Lung (tissue), 12 donors: ENCODE data around the gene INO80B. TPM values are rescaled to one million over a fixed set of nuclear protein-coding genes. Genes with fewer than 3 reads are reported as not detected.
A peak's percentile ranks its signal among the peaks of the same experiment; 100 is the strongest.

Experiments
- ATAC-seq: fragments of 200-7000 bp; cut with Tn5 transposase; one replicate; pipeline ENCODE4 v1.9.1; 2020; ENCODE audit warnings: moderate number of reproducible peaks; ENCODE audit not compliant: insufficient read depth, low FRiP score
- DNase-seq, 3 donors: peaks; one replicate each; pipeline ENCODE4 v3.0.0-alpha.2; 2013 to 2017
- H3K27ac ChIP-seq, 2 donors: one replicate each; pipeline ENCODE4 v1.5.1; 2013; ENCODE audit warnings: mild to moderate bottlenecking in 2 of 2, moderate library complexity in 2 of 2, control low read depth in 1 of 2, inconsistent platforms in 1 of 2, low read depth in 1 of 2, low read length in 1 of 2
- H3K27me3 ChIP-seq, 3 donors: one replicate each; pipeline ENCODE4 v1.5.1; 2013; ENCODE audit warnings: low read length in 2 of 3; ENCODE audit not compliant: control insufficient read depth in 3 of 3, insufficient read depth in 3 of 3
- H3K36me3 ChIP-seq, 4 donors: one replicate each; pipeline ENCODE4 v1.5.1; 2013; ENCODE audit warnings: low read length in 4 of 4, mild to moderate bottlenecking in 1 of 4, moderate library complexity in 1 of 4; ENCODE audit not compliant: control insufficient read depth in 4 of 4, insufficient read depth in 4 of 4
- H3K4me1 ChIP-seq, 5 donors: one replicate each; pipeline ENCODE4 v1.5.1; 2013; ENCODE audit warnings: low read length in 5 of 5, mild to moderate bottlenecking in 2 of 5, moderate library complexity in 1 of 5; ENCODE audit not compliant: control insufficient read depth in 5 of 5, insufficient read depth in 5 of 5
- H3K4me3 ChIP-seq: one replicate; pipeline ENCODE4 v1.5.1; 2013; ENCODE audit warnings: mild to moderate bottlenecking, control low read depth, moderate library complexity
- H3K9ac ChIP-seq, 2 donors: one replicate each; pipeline ENCODE4 v1.5.1; 2013; ENCODE audit warnings: low read length in 2 of 2, control low read depth in 1 of 2; ENCODE audit not compliant: insufficient read depth in 1 of 2
- H3K9me3 ChIP-seq, 4 donors: one replicate each; pipeline ENCODE4 v1.5.1; 2013; ENCODE audit warnings: low read length in 3 of 4, mild to moderate bottlenecking in 1 of 4, moderate library complexity in 1 of 4; ENCODE audit not compliant: control insufficient read depth in 4 of 4, insufficient read depth in 3 of 4
- CTCF ChIP-seq: IDR thresholded peaks from 2 replicates; pipeline ENCODE4 v1.5.1; 2012; ENCODE audit warnings: mild to moderate bottlenecking; ENCODE audit errors: control extremely low read depth, extremely low read depth
- WGBS, 2 donors: extraction: QIAGEN DNeasy Blood & Tissue Kit; methylation state at CpG; one replicate each; pipeline ENCODE4 v1.1.7; 2013; 5-methylcytosine and 5-hydroxymethylcytosine counted together
- polyA plus RNA-seq, 2 donors: library from polyadenylated mRNA; stranded (reverse); fragments of 200-250 nt; gene quantifications; one replicate each; pipeline ENCODE4 v1.2.1, GENCODE V29; 2013
- total RNA-seq, 2 donors: library from RNA; depleted of rRNA in 1 of 2; stranded (reverse); fragments of >200 nt in 1 of 2; gene quantifications; one replicate each; pipeline ENCODE4 v1.2.1, GENCODE V29; 2014 to 2021
- donor health status: control.
- donor health status: control.
- donor health status: Bipolar disorder and iron deficiency.
- donor health status: healthy.
- donor health status: DM: yes; HTN: yes; CAD: no.

The INO80B gene
- total and polyA plus RNA-seq, 4 donors = 22.7 to 72.3 (median 36.9) TPM

- Histone ChIP-seq H3K9ac (no peak overlapping the region), H3K4me1 (peaks cover 0 to 21% (median 0%) of the 10 kb centered on the region in 5 donors), H3K9me3 (no peaks in the 10 kb centered on the region), H3K27me3 (peaks cover 0 to 8% (median 0%) of the 10 kb centered on the region in 3 donors), H3K4me3 (no peak overlapping the region), H3K36me3 (no peaks in the 10 kb centered on the region), H3K27ac (no peak overlapping the region)
- DNase-seq (no peak), ATAC-seq (no peak)
- no peak for TF ChIP-seq CTCF
- WGBS, 2 donors = 83 to 87% methylated on average over 8 of the region's 8 CpGs
Observed at GRCh38 chr2:74413001-74413698, 41.7 kb upstream of the INO80B start.

GRCh38 chr2:74414441-74414840 is 40.4 kb upstream of the INO80B start:
- DNase-seq (no peak), ATAC-seq (no peak)
- H3K27ac ChIP-seq = peak overlapping the region in 1 of 2 donors; percentile 8
- H3K36me3 ChIP-seq = no peaks in the 10 kb centered on the region
- no peaks in the 10 kb centered on the region for H3K9me3 ChIP-seq
- peak overlapping the region; percentile 29 for H3K4me3 ChIP-seq
- H3K27me3 ChIP-seq = no peaks in the 10 kb centered on the region
- H3K9ac ChIP-seq = no peak overlapping the region
- TF ChIP-seq CTCF = no peak
- WGBS, 2 donors = 54 to 59% methylated on average over 19 of the region's 19 CpGs
- H3K4me1 ChIP-seq = peaks cover 0 to 21% (median 0%) of the 10 kb centered on the region in 5 donors

- DNase-seq (peak; percentile 65 to 80 (median 76)), ATAC-seq (peak; percentile 56)
- TF ChIP-seq CTCF = no peak
- peak overlapping the region in 1 of 2 donors; percentile 8 for H3K27ac ChIP-seq
- H3K27me3 ChIP-seq = no peaks in the 10 kb centered on the region
- peak overlapping the region; percentile 49 for H3K4me3 ChIP-seq
- no peaks in the 10 kb centered on the region for H3K36me3 ChIP-seq
- WGBS, 2 donors = 6 to 10% methylated on average over 49 to 66 of the region's 66 CpGs
- H3K4me1 ChIP-seq = peaks cover 0 to 21% (median 0%) of the 10 kb centered on the region in 5 donors
- no peaks in the 10 kb centered on the region for H3K9me3 ChIP-seq
- H3K9ac ChIP-seq = peak overlapping the region in 1 of 2 donors; percentile 33
Observed at GRCh38 chr2:74414881-74415761, 39.8 kb upstream of the INO80B start.
